RWPE2 (cell line): ENCODE results near the gene MSANTD3.

Source experiments
- ATAC-seq: fragments of 200-7000 bp; cut with Tn5 transposase; 3 replicates; pipeline ENCODE4 v1.9.1; 2021; ENCODE audit warnings: low read depth
- DNase-seq: peaks from one replicate; pipeline ENCODE4 v3.0.0-alpha.2; 2020; ENCODE audit warnings: low spot score
- H3K27ac ChIP-seq: fragments of 450-650 bp; 2 replicates; pipeline ENCODE4 v1.5.1; 2017; ENCODE audit warnings: mild to moderate bottlenecking; ENCODE audit not compliant: poor library complexity, severe bottlenecking
- H3K27me3 ChIP-seq: fragments of 250-450 bp; sonication (Bioruptor Pico); 2 replicates; pipeline ENCODE4 v1.5.1; 2021; ENCODE audit warnings: mild to moderate bottlenecking, moderate library complexity; ENCODE audit not compliant: insufficient read depth, poor library complexity, severe bottlenecking
- H3K36me3 ChIP-seq: fragments of 250-450 bp; sonication (Bioruptor Pico); 2 replicates; pipeline ENCODE4 v1.5.1; 2020; ENCODE audit warnings: low read depth, mild to moderate bottlenecking, moderate library complexity
- H3K4me1 ChIP-seq: fragments of 250-450 bp; sonication (Bioruptor Pico); 2 replicates; pipeline ENCODE4 v1.5.1; 2021; ENCODE audit warnings: mild to moderate bottlenecking, moderate library complexity; ENCODE audit not compliant: insufficient read depth, poor library complexity, severe bottlenecking
- H3K4me3 ChIP-seq: fragments of 250-450 bp; sonication (Bioruptor Pico); 2 replicates; pipeline ENCODE4 v1.5.1; 2021; ENCODE audit warnings: mild to moderate bottlenecking, moderate library complexity; ENCODE audit not compliant: severe bottlenecking
- H3K9me3 ChIP-seq: fragments of 250-450 bp; sonication (Bioruptor Pico); 2 replicates; pipeline ENCODE4 v1.5.1; 2021; ENCODE audit warnings: mild to moderate bottlenecking, moderate library complexity; ENCODE audit not compliant: severe bottlenecking
- TF ChIP-seq, protein P1 (sequence below): fragments of 450-650 bp; IDR thresholded peaks from one replicate; pipeline ENCODE4 v1.5.1; 2017; ENCODE audit warnings: mild to moderate bottlenecking, moderate library complexity; ENCODE audit not compliant: poor library complexity, severe bottlenecking

Gene MSANTD3

DNA sequence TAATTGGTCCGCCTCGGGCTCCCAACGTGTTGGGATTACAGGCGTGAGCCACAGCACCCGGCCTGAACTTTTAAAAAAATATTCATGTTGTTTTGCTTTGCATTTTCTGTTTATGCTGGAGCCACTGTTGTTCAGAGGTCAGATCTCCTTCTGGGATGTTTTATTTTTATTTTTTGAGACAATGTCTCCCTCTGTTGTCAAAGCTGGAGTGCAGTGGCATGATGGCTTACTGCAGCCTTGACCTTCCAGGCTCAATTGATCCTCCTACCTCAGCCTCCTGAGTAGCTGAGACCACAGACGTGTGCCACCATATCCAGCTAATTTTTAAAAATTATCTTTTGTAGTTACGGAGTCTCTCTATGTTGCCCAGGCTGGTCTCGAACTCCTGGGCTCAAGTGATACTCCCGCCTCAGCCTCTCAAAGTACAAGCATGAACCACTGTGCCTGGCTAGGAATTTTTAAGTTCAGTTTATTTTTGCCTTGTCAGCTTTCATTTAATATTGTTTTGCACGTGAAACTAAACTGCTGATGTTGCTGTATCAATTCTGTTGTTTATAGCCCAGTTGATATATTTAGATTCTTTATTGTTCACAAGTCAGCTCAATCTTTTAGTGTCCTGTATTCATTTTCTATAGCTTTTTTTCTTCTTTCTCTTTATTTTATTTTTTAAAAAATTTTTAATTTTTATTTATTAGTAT, 59.7 kb downstream of the MSANTD3 start:
- no peaks in the 10 kb centered on the region for H3K4me1 ChIP-seq
- DNase-seq (no peak), ATAC-seq (no peak)
- H3K9me3 ChIP-seq, result no peaks in the 10 kb centered on the region
- TF ChIP-seq, protein P1, sequence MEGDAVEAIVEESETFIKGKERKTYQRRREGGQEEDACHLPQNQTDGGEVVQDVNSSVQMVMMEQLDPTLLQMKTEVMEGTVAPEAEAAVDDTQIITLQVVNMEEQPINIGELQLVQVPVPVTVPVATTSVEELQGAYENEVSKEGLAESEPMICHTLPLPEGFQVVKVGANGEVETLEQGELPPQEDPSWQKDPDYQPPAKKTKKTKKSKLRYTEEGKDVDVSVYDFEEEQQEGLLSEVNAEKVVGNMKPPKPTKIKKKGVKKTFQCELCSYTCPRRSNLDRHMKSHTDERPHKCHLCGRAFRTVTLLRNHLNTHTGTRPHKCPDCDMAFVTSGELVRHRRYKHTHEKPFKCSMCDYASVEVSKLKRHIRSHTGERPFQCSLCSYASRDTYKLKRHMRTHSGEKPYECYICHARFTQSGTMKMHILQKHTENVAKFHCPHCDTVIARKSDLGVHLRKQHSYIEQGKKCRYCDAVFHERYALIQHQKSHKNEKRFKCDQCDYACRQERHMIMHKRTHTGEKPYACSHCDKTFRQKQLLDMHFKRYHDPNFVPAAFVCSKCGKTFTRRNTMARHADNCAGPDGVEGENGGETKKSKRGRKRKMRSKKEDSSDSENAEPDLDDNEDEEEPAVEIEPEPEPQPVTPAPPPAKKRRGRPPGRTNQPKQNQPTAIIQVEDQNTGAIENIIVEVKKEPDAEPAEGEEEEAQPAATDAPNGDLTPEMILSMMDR, result no peak
- no peaks in the 10 kb centered on the region for H3K36me3 ChIP-seq
- no peak overlapping the region for H3K27ac ChIP-seq
- H3K4me3 ChIP-seq, result no peak overlapping the region
- H3K27me3 ChIP-seq, result no peaks in the 10 kb centered on the region

DNA sequence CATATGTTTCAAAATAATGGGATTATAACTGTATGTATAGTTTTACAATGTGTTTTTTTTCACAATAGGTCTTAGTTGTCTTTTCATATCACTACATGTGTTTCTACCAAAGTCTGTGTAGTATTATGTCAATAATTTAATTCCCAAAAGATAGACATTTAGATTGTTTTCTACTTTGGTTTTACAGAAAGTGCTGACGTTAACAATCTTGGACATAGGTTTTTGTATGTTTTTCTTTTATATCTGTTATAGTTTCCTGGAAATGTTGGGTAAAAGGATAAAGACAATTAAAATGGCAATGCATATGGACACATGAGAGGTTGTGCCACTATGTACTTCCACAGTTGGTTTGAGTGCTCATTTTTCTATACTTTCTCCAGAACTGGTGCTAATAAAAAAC, 61.2 kb downstream of the MSANTD3 start:
- Histone ChIP-seq H3K27me3 (no peaks in the 10 kb centered on the region), H3K4me3 (no peak overlapping the region), H3K27ac (no peak overlapping the region), H3K9me3 (no peaks in the 10 kb centered on the region), H3K36me3 (no peaks in the 10 kb centered on the region), H3K4me1 (no peaks in the 10 kb centered on the region)
- TF ChIP-seq, protein P1, result no peak
- no peak for DNase-seq
- no peak for ATAC-seq

DNA sequence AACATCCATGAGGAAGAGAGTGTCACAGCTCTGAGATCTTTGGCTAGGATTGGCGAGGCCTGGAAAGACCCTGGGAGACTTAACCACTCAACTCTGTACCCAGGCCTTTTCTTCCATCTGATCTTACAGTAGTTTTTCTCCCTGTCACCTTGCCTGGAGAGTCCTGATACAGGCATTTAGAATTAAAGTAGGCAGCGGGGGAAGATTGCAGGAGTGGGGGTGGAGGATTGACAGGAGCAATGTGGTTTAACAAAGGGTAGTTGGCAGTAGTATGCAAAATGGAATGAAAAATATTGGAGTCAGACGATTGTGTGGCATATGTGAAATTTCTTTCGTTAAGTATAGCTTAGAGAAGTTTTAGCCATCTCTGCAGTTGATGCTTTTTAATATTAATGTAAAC, 62.9 kb downstream of the MSANTD3 start:
- no peak for ATAC-seq
- Histone ChIP-seq H3K4me1 (no peaks in the 10 kb centered on the region), H3K4me3 (no peak overlapping the region), H3K27me3 (no peaks in the 10 kb centered on the region), H3K27ac (no peak overlapping the region), H3K36me3 (no peaks in the 10 kb centered on the region), H3K9me3 (no peaks in the 10 kb centered on the region)
- DNase-seq, result no peak
- TF ChIP-seq, protein P1, result no peak

DNA sequence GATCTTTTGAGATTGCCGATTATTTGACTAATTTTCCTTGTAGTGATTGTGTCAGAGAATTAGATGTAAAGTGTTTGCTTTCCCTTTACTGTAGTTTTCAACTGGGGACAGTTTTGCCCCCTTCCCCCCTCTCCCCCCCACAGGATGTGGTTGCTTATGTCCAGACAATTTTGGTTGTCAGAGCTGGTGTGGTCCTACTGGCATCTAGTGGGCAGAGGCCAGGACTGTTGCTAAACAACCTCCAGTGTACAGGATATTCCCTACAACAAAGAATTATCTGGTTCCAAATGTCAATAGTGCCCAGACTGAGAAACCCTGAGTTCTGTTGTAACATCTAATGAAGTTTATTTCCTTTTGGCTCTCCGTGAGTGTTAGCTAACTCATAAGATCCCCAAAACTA, 66.0 kb downstream of the MSANTD3 start:
- H3K4me3 ChIP-seq, result no peak overlapping the region

DNA sequence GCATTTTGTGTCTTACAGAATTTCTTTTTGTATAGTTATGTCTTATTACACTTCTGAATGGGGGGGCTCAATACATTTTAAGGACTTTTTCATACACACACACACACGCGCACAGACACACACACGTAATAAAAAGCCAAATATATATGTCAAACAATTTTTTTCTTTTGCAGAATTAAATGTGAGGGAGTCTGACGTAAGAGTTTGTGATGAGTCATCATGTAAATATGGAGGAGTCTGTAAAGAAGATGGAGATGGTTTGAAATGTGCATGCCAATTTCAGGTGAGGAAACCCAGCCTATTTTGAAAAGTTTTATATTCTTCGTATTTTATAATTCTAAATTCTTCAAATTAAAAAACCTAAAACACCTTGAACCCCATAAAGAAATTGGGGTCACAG, 71.6 kb downstream of the MSANTD3 start:
- Histone ChIP-seq H3K27me3 (no peaks in the 10 kb centered on the region), H3K36me3 (no peaks in the 10 kb centered on the region), H3K27ac (no peak overlapping the region), H3K4me1 (peaks cover 5% of the 10 kb centered on the region), H3K4me3 (no peak overlapping the region), H3K9me3 (no peaks in the 10 kb centered on the region)
- TF ChIP-seq, protein P1, result no peak
- DNase-seq (no peak), ATAC-seq (no peak)

More for the DNA sequence above, 66.0 kb downstream of the MSANTD3 start:
- no peak for ATAC-seq
- Histone ChIP-seq H3K27me3 (no peaks in the 10 kb centered on the region), H3K9me3 (no peaks in the 10 kb centered on the region), H3K36me3 (no peaks in the 10 kb centered on the region), H3K27ac (no peak overlapping the region), H3K4me1 (no peaks in the 10 kb centered on the region)
- TF ChIP-seq, protein P1, result peak; percentile 36
- DNase-seq, result no peak
